Subcutaneous abdominal adipose tissue (tissue), 5 donors: ENCODE data around the gene LRR1.

Experiments used
- H3K27ac ChIP-seq: one replicate; pipeline ENCODE4 v1.7.0; 2013; ENCODE audit warnings: low read depth, mild to moderate bottlenecking, inconsistent platforms, low read length, moderate library complexity
- H3K27me3 ChIP-seq, 5 donors: one replicate each; pipeline ENCODE4 v1.7.0; 2013; ENCODE audit warnings: low read length in 5 of 5, inconsistent platforms in 1 of 5; ENCODE audit not compliant: control insufficient read depth in 5 of 5, insufficient read depth in 4 of 5
- H3K36me3 ChIP-seq, 5 donors: one replicate each; pipeline ENCODE4 v1.7.0; 2013; ENCODE audit warnings: low read length in 5 of 5; ENCODE audit not compliant: control insufficient read depth in 5 of 5, insufficient read depth in 5 of 5
- H3K4me1 ChIP-seq, 5 donors: one replicate each; pipeline ENCODE4 v1.7.0; 2013; ENCODE audit warnings: low read length in 5 of 5, mild to moderate bottlenecking in 3 of 5, moderate library complexity in 1 of 5; ENCODE audit not compliant: control insufficient read depth in 5 of 5, insufficient read depth in 5 of 5
- H3K4me3 ChIP-seq, 5 donors: one replicate each; pipeline ENCODE4 v1.7.0; 2013; ENCODE audit warnings: low read length in 5 of 5, low read depth in 1 of 5
- H3K9ac ChIP-seq, 5 donors: one replicate each; pipeline ENCODE4 v1.7.0; 2013; ENCODE audit warnings: low read length in 5 of 5, mild to moderate bottlenecking in 4 of 5, moderate library complexity in 3 of 5
- H3K9me3 ChIP-seq, 5 donors: one replicate each; pipeline ENCODE4 v1.7.0; 2013; ENCODE audit warnings: low read length in 5 of 5; ENCODE audit not compliant: control insufficient read depth in 5 of 5
- donor health status: healthy.
- donor health status: healthy.
- donor health status: healthy.
- donor health status: healthy.
- donor health status: healthy.

The LRR1 gene

DNA sequence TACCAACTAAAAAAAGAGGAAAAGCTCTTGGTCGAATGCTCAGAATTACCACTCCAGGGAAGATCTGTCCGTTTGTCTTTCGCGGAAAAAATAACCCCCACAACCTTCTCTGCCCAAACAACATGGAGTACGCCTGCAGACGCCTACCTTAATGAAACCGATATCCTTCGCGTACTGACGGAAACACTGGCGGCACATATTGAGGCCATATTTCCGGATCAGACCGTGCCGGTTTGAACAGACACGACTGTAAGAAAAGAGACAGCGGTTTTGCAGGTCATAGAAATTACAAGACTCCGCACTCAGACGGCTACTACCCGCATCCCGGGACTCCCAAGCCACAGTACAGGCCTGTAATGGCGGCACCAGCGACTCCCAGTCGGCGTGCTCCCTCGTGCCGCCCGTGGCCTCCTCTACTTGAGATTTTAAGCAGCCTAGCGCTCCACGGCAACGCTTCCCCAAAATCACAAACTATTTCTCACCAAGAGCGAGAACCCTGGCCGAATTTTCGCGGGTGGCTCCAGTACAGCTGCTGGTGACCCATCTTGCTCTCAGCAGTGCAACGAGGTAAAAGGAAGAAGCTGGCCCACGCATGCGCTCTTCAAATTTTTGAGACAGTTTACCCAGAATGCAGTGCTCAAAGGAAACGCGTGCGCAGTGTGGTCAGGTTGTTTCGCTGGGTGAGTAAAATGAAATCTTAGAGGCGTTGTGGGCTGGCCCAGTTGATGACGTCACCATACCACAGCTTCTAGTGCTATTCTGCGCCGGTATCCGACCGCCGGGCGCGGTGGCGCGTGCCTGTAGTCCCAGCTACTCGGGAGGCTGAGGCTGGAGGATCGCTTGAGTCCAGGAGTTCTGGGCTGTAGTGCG, 12.7 kb upstream of the LRR1 start, which contains the start of gene RPS29:
RPS29 (minus strand) TSS at position 578 of the 870 bp plus-strand sequence; CDS start at position 544, 34 bp downstream.
- Histone ChIP-seq H3K9ac (peak within 1 kb of the TSS; percentile 81 to 95 (median 90)), H3K4me3 (peak within 1 kb of the TSS; percentile 89 to 99 (median 97)), H3K27me3 (no peaks in the 10 kb centered on the region), H3K9me3 (no peaks in the 10 kb centered on the region), H3K36me3 (peaks cover 5 to 17% (median 14%) of the 10 kb centered on the region in 5 donors), H3K27ac (peak within 1 kb of the TSS; percentile 94), H3K4me1 (peaks cover 0 to 25% (median 18%) of the 10 kb centered on the region in 5 donors)

DNA sequence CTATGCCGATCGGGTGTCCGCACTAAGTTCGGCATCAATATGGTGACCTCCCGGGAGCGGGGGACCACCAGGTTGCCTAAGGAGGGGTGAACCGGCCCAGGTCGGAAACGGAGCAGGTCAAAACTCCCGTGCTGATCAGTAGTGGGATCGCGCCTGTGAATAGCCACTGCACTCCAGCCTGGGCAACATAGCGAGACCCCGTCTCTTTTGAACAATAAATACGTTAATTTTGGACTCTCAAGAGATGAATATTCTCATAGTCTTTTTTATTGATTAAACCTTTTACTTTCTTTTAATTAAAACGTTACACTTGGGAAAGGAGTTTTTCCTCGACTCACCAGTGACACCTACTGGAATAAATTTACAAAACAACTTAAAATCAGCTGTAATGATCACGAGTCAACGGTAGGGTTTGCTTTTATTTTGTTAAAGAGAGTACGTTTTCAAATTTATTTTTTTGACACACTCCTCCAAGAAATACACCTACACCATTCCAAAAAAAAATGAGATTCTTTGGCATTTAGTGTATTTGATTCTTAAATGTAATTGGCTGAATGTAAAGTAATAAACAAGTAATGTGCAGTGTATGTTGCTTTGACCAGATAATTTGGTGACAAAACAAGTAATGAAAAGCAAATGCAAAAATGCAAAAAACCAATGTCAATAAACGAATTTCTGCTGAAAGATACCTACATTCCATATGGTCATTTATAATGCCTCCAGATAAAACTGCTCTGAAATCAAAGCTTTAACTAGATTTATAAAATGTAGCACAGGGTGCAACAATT, 11.9 kb upstream of the LRR1 start:
- H3K4me1 ChIP-seq, result peaks cover 0 to 25% (median 18%) of the 10 kb centered on the region in 5 donors
- H3K27me3 ChIP-seq, result no peaks in the 10 kb centered on the region
- H3K27ac ChIP-seq, result peak overlapping the region; percentile 94
- peak overlapping the region; percentile 47 to 98 (median 89) for H3K4me3 ChIP-seq
- H3K36me3 ChIP-seq, result peaks cover 5 to 17% (median 14%) of the 10 kb centered on the region in 5 donors
- H3K9me3 ChIP-seq, result no peaks in the 10 kb centered on the region
- peak overlapping the region in 4 of 5 donors; percentile 21 to 90 (median 50) for H3K9ac ChIP-seq

DNA sequence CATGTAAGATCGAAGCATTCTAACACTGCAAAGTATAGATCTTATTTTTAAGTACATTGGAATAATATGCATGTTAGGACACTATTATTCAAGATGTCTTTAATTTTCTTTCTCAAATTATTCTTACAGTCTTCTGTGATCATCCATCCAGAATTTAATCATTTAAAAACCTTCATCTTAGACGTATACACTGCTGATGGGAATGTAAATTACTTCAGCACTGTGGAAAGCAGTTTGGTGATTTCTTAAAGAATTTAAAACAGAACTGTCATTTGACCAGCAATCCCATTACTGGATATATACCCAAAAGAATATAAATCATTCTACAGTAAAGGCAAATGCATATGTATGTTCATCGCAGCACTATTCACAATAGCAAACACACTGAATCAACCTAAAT, 9.4 kb upstream of the LRR1 start:
- Histone ChIP-seq H3K9me3 (no peaks in the 10 kb centered on the region), H3K27me3 (no peaks in the 10 kb centered on the region), H3K36me3 (peaks cover 0 to 2% (median under 1%) of the 10 kb centered on the region in 5 donors), H3K4me1 (peaks cover 0 to 15% (median 13%) of the 10 kb centered on the region in 5 donors), H3K9ac (no peak overlapping the region), H3K4me3 (no peak overlapping the region), H3K27ac (no peak overlapping the region)

DNA sequence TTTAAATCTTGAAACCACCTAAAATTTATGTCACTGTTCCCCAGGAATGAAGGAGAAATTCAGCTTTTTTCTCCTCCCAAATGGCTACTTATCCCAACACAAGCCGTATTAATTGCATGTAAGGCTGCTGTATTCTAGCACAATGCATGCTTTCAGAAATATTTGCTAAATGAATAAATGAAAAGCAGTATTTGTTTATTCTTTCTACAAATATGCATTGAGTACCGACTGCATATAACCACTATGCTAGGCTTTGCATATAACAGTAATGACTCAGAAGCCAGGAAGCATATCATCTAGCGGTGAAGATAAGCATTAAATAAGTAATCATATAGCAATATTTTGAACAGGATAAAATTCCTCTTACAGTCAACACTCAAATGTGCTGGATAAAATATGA, 5.7 kb upstream of the LRR1 start:
- Histone ChIP-seq H3K27me3 (no peaks in the 10 kb centered on the region), H3K36me3 (no peaks in the 10 kb centered on the region), H3K27ac (no peak overlapping the region)

DNA sequence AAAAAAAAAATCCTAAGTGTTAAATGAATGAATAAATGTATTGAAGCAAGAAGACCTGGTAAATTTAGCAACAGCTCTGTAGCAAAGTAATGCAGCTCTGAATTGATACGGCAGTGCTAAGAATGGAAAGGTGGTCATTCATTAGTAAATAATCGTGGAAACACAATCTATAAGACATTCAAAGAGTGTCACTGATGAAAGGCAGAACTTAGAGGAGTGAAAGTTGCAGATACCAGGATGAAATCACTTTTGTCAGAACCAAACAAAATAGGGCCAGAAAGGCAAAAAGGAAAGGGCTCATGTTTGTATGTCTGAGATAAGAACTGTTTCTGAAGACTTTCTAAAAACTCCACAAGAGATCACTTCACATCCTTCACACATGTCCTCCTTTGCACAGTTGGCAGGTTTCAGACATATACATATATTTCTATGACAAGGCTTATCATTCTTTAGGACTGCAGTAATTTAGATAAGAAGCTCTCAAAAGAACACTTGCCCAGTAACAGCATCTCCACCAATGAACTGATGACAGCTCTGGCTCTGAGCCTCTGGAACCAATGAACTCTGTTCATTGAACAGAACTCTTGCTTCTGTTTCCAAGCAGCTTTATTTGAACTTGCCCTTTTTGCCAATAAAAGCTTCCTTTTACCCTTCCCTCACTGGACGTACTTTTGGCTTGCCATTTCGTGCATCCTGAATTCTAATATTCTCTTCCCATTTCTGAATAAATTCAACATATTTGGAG, 4.2 kb upstream of the LRR1 start:
- Histone ChIP-seq H3K27me3 (no peaks in the 10 kb centered on the region), H3K36me3 (no peaks in the 10 kb centered on the region), H3K9me3 (no peaks in the 10 kb centered on the region), H3K9ac (no peak overlapping the region), H3K4me3 (no peak overlapping the region), H3K4me1 (peaks cover 0 to 22% (median 18%) of the 10 kb centered on the region in 5 donors), H3K27ac (no peak overlapping the region)

More for the DNA sequence above, 5.7 kb upstream of the LRR1 start:
- peaks cover 0 to 16% (median 10%) of the 10 kb centered on the region in 5 donors for H3K4me1 ChIP-seq
- H3K9ac ChIP-seq, result no peak overlapping the region
- no peaks in the 10 kb centered on the region for H3K9me3 ChIP-seq
- no peak overlapping the region for H3K4me3 ChIP-seq

DNA sequence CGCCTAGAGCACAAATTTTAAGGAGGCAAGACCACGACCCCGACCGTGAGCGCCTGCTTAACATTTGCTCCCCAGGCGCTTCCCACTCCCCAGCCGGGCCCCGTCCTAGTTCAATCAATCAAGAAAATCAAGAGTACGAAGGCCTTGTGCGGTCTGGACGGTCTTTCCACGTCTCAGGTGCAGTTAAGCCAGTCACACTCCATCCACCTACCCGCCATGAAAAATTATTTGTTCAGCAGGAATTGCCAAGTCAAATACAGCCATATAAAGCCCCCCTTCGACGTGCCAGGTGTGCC, 603 bp upstream of the LRR1 start:
- no peaks in the 10 kb centered on the region for H3K27me3 ChIP-seq
- peak overlapping the region; percentile 80 for H3K27ac ChIP-seq
- H3K9ac ChIP-seq, result peak overlapping the region; percentile 60 to 97 (median 89)
- peaks cover 0 to 29% (median 21%) of the 10 kb centered on the region in 5 donors for H3K4me1 ChIP-seq
- peaks cover 0 to under 1% (median 0%) of the 10 kb centered on the region in 5 donors for H3K36me3 ChIP-seq
- no peaks in the 10 kb centered on the region for H3K9me3 ChIP-seq
- H3K4me3 ChIP-seq, result peak overlapping the region; percentile 87 to 99 (median 95)

DNA sequence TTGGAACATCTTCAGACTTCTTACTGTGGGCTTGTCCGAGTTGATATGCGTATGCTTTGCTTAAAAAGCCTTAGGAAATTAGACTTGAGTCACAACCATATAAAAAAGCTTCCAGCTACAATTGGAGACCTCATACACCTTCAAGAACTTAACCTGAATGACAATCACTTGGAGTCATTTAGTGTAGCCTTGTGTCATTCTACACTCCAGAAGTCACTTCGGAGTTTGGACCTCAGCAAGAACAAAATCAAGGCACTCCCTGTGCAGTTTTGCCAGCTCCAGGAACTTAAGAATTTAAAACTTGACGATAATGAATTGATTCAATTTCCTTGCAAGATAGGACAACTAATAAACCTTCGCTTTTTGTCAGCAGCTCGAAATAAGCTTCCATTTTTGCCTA, 8.8 kb downstream of the LRR1 start:
- H3K36me3 ChIP-seq, result peaks cover 0 to 14% (median 5%) of the 10 kb centered on the region in 5 donors
- H3K9me3 ChIP-seq, result no peaks in the 10 kb centered on the region
- no peaks in the 10 kb centered on the region for H3K4me1 ChIP-seq
- no peak overlapping the region for H3K4me3 ChIP-seq
- no peak overlapping the region for H3K27ac ChIP-seq
- no peak overlapping the region for H3K9ac ChIP-seq
- no peaks in the 10 kb centered on the region for H3K27me3 ChIP-seq

DNA sequence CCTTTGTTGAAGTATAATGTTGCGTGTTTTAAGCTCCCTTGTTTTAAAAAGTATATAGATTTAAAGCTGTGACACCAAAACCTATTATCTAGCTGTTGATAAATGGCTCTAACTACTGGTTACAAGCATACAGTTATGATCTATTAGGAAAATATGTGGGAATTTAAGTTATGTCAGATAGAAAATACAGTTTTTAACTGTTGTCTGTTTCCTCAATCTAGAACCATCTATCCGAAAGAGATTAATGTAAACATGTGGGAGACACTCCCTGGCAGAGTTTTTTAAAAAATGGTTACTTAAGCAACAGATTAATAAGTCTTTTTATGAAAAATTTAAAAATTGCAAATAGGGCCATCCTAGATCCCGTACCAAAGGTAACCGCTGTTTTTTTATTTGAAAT, 13.5 kb downstream of the LRR1 start:
- Histone ChIP-seq H3K4me3 (no peak overlapping the region), H3K27me3 (no peaks in the 10 kb centered on the region), H3K27ac (no peak overlapping the region), H3K36me3 (peaks cover 3 to 9% (median 6%) of the 10 kb centered on the region in 5 donors), H3K9me3 (no peaks in the 10 kb centered on the region), H3K9ac (no peak overlapping the region), H3K4me1 (no peaks in the 10 kb centered on the region)

DNA sequence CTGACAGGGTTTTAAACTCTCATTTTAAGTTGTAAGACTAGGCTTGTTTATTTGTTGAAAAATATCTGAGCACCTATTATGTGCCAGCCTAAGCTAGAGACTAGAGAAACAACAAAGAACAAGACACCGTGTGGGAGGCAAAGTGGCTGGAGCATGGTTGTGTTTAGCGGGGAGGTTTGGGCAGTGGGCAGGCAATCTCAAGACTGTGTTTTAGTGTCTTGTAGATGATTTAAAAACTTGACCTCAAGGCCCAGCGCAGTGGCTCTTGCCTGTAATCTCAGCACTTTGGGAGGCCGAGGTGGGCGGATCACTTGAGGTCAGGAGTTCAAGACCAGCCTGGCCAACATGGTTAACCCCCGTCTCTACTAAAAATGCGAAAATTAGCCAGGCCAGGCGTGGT, 13.9 kb downstream of the LRR1 start:
- H3K9ac ChIP-seq, result no peak overlapping the region
- H3K4me3 ChIP-seq, result no peak overlapping the region

More for the DNA sequence above, 13.9 kb downstream of the LRR1 start:
- Histone ChIP-seq H3K4me1 (peaks cover 0 to 1% (median 0%) of the 10 kb centered on the region in 5 donors), H3K27me3 (no peaks in the 10 kb centered on the region), H3K9me3 (no peaks in the 10 kb centered on the region), H3K27ac (no peak overlapping the region), H3K36me3 (peaks cover 2 to 11% (median 5%) of the 10 kb centered on the region in 5 donors)
